IPS-15b (cell line): ENCODE measurements around the gene SORCS1.

ENCODE experiments used
- H3K27me3 ChIP-seq: one replicate; pipeline ENCODE4 v1.6.1; 2013; ENCODE audit warnings: low read length; ENCODE audit not compliant: control insufficient read depth, insufficient read depth
- H3K36me3 ChIP-seq: one replicate; pipeline ENCODE4 v1.6.1; 2013; ENCODE audit warnings: low read length; ENCODE audit not compliant: control insufficient read depth, insufficient read depth
- H3K4me1 ChIP-seq: one replicate; pipeline ENCODE4 v1.6.1; 2013; ENCODE audit warnings: mild to moderate bottlenecking, low read length; ENCODE audit not compliant: control insufficient read depth, insufficient read depth
- H3K4me3 ChIP-seq: one replicate; pipeline ENCODE4 v1.5.1; 2013; ENCODE audit warnings: low read depth, low read length
- H3K9ac ChIP-seq: one replicate; pipeline ENCODE4 v1.6.1; 2013; ENCODE audit warnings: low read depth, mild to moderate bottlenecking, low read length
- H3K9me3 ChIP-seq: one replicate; pipeline ENCODE4 v1.6.1; 2013; ENCODE audit warnings: mild to moderate bottlenecking, low read length; ENCODE audit not compliant: control insufficient read depth, insufficient read depth

The SORCS1 gene

DNA sequence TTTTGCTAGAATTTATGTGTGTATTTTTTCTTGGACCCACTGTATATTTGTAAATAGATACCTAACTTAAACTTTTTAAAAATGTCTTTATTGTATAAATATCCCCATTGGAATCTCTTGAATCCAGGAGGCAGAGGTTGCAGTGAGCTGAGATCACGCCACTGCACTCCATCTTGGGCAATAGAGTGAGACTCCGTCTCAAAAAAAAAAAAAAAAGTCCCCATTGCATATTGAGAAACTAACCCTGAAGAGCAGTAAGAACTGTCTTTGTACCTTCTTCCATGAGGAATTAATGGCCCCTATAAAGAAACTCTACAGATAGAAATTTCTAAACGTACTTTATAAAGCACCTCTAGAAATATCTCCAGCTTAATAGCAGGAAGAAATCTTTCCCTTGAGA, 504.0 kb downstream of the SORCS1 start:
- H3K4me1 ChIP-seq, result no peaks in the 10 kb centered on the region
- H3K9ac ChIP-seq, result no peak overlapping the region
- no peaks in the 10 kb centered on the region for H3K9me3 ChIP-seq
- H3K4me3 ChIP-seq, result no peak overlapping the region
- H3K27me3 ChIP-seq, result no peaks in the 10 kb centered on the region
- H3K36me3 ChIP-seq, result no peaks in the 10 kb centered on the region

DNA sequence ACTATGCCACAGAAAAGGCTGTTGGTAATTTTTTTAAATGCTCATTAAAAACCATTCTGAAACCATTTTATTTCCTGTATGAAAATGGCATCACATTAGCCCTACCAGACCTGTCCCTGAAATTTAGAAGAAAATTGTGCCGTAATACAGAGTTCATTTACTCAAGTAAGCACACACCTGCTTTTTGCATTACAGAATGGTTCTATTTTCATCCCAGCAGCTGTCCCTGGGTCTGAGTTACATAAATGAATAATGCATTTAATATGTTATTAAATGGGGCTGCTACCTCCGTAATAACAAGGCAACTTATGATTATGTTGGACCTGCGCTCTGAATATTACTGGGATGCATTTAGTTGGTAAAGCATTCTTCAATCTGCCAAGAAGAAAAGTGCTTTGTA, 508.9 kb downstream of the SORCS1 start:
- Histone ChIP-seq H3K4me1 (no peaks in the 10 kb centered on the region), H3K36me3 (no peaks in the 10 kb centered on the region), H3K27me3 (no peaks in the 10 kb centered on the region), H3K9me3 (no peaks in the 10 kb centered on the region), H3K4me3 (no peak overlapping the region), H3K9ac (no peak overlapping the region)

DNA sequence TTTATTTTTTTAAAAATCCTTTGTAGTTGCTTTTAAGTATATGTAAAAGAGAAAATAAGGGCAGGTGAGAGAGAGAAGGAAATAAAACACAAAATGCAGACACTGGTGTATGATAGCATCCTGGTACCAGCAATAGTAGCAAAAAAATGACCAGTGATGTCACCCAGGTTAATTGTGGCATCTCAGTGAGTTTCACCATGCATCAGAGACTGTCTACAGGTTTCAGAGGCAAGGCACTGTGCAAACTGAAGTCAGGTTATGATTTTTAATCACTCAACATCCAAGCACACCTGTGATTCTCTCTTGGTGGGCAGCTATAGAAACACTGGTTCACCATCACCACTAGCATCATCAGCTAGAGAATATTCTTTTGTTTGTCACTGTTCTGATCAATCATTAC, 509.3 kb downstream of the SORCS1 start:
- H3K27me3 ChIP-seq, result no peaks in the 10 kb centered on the region
- H3K9ac ChIP-seq, result no peak overlapping the region
- H3K4me1 ChIP-seq, result no peaks in the 10 kb centered on the region
- H3K36me3 ChIP-seq, result no peaks in the 10 kb centered on the region
- no peak overlapping the region for H3K4me3 ChIP-seq
- no peaks in the 10 kb centered on the region for H3K9me3 ChIP-seq

DNA sequence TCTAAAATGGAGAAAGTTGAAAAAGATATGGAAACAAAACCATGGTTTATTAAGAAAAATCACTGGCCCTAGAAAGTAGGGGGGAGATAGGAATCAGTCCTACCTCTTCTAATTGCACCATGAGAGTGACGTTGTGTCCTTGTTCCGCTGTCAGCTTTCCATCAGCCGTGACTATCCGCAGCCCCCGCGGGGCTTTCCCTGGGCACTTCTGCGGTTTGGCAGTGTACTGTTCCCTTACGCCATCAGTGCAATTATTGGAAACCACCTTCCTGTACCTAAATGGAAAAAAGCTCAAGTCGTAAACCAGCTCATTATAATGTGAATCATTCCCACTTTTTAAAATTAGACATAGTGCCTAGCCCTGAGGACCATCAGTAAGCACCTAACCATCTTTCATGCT, 512.2 kb downstream of the SORCS1 start:
- no peaks in the 10 kb centered on the region for H3K9me3 ChIP-seq
- no peak overlapping the region for H3K9ac ChIP-seq
- no peaks in the 10 kb centered on the region for H3K4me1 ChIP-seq
- H3K36me3 ChIP-seq, result no peaks in the 10 kb centered on the region
- H3K27me3 ChIP-seq, result no peaks in the 10 kb centered on the region
- H3K4me3 ChIP-seq, result no peak overlapping the region

DNA sequence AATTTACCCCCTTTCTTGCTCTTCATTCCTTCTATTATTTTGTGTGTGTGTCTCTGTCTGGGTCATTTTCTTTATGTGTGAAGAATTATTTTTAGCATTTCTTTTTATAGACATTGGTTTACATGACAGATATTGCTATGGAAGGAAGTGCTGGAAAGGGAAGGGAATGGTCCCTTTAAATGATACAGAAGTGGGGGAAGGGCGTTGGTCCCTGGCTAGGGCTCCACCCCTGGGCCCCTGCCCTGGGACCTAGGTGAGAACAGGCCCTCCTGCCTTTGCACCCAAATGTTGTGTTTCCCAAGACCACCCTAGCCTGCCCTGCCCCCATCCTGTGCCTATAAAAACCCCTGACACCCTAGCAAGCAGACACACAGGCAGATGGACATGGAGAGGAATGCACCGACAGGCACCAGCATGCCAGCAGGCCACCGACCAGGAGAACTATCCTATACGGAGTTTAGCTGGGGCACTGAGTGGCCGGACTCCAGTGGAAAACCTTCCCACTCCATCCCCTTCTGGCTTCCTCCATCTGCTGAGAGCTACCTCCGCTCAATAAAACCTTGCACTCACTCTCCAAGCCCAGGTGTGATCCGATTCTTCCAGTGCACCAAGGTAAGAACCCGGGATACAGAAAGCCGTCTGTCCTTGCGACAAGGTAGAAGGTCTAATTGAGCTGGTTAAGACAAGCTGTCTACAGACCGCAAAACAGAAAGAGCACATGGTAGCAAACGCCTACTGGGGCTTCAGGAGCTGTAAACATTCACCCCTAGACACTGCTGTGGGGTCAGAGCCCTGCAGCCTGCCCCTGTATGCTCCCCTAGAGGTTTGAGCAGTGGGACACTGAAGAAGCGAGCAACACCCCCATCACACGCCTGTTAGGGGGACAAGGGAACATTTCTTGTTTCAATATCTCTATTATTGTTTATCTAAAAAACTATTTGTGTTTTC, 515.7 kb downstream of the SORCS1 start:
- Histone ChIP-seq H3K4me3 (no peak overlapping the region), H3K27me3 (no peaks in the 10 kb centered on the region), H3K9me3 (no peaks in the 10 kb centered on the region), H3K4me1 (no peaks in the 10 kb centered on the region), H3K9ac (no peak overlapping the region), H3K36me3 (no peaks in the 10 kb centered on the region)

DNA sequence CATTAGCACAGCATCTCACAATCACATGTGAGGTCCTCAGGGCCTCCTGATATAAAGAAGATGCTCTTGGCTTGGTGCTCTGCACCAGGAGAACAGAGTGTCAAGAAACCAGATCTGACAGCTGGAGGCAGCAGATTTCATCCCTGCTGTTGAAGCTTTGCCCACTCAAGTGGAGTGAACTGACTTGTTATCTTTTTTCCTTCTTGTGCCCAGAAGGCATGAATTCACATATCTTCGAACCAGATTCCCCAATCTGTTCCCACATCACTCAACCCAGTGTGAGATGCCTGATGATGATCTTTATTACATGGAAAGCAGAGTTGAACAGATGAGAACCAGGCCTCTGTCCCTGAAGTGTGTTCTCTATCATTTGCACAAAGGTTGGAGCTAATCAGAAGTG, 521.0 kb downstream of the SORCS1 start:
- no peak overlapping the region for H3K9ac ChIP-seq
- no peaks in the 10 kb centered on the region for H3K4me1 ChIP-seq
- no peaks in the 10 kb centered on the region for H3K36me3 ChIP-seq

DNA sequence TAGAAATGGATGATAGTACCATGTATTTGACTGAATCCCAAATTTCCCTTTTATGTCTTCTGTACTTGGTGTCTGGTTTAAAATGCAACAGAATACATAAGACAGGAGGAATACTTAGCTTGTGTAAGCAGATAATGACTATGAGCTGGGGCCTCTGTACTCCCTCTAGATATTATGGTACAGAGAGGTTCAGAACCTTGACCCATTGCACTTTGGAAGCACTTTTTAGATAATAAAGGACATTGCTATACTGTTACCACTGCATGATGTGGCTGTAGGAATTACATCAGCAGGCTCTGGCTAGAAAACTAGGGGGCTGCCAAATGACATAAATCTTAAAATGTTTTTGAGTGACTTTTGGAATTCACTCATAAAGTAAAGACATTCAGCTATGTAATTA, 526.6 kb downstream of the SORCS1 start:
- H3K9ac ChIP-seq, result no peak overlapping the region
- no peak overlapping the region for H3K4me3 ChIP-seq
- H3K4me1 ChIP-seq, result no peaks in the 10 kb centered on the region
- no peaks in the 10 kb centered on the region for H3K27me3 ChIP-seq
- H3K36me3 ChIP-seq, result no peaks in the 10 kb centered on the region
- H3K9me3 ChIP-seq, result no peaks in the 10 kb centered on the region

More for the DNA sequence above, 521.0 kb downstream of the SORCS1 start:
- Histone ChIP-seq H3K9me3 (no peaks in the 10 kb centered on the region), H3K4me3 (no peak overlapping the region), H3K27me3 (no peaks in the 10 kb centered on the region)

DNA sequence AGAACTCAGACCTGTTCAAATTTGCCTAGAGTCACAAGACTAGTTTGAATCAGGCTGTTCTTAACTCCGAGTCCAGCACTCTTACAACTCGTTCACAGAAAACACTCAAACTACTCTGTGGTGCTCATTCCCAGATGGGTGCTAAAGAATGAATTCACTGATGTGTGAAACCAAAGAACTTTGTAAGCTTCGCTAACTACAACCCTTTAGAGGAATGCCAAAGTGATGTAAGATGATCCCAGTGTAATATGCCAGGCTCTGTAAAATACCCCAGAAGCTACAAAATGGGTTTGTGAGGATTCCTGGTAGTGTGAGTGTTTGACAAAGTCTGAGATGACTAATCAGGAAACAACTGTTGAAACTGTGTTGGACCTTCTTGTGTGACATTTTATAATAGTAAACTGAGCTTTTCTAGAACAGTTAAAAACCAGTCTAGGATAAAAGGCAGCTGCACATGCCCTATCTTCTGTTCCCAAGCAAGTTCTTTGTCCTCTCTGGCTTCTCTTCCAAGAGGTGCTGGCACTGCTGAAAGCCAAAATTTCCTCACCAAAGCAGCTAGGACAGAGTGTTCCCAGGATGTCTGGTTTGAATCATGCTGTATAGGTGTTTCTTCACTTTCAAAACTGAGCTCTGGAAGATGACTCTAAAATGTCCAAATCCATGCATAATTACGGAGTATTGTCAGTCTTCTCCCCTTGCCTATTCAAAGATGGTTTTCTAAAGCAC, 527.6 kb downstream of the SORCS1 start:
- no peak overlapping the region for H3K4me3 ChIP-seq
- H3K4me1 ChIP-seq, result no peaks in the 10 kb centered on the region
- no peaks in the 10 kb centered on the region for H3K9me3 ChIP-seq
- H3K9ac ChIP-seq, result no peak overlapping the region
- H3K27me3 ChIP-seq, result no peaks in the 10 kb centered on the region
- H3K36me3 ChIP-seq, result no peaks in the 10 kb centered on the region

DNA sequence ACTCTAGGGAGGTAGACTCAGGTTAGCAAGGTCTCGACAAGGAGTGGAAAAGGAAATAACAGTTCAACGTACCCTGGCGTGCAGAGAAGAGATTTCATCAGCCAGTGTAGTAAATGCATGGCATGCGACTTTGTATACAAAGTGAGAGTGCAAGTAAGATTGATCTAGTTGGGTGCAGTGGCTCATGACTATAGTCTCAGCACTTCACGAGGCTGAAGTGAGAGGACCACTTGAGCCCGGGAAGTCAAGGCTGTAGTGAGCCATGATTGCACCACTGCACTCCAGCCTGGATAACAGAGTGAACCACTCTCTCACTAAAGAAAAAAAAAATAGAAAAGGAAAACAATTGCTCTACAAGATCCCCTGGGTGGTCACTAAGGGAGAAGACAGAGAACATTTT, 528.6 kb downstream of the SORCS1 start:
- Histone ChIP-seq H3K9ac (no peak overlapping the region), H3K9me3 (no peaks in the 10 kb centered on the region)

DNA sequence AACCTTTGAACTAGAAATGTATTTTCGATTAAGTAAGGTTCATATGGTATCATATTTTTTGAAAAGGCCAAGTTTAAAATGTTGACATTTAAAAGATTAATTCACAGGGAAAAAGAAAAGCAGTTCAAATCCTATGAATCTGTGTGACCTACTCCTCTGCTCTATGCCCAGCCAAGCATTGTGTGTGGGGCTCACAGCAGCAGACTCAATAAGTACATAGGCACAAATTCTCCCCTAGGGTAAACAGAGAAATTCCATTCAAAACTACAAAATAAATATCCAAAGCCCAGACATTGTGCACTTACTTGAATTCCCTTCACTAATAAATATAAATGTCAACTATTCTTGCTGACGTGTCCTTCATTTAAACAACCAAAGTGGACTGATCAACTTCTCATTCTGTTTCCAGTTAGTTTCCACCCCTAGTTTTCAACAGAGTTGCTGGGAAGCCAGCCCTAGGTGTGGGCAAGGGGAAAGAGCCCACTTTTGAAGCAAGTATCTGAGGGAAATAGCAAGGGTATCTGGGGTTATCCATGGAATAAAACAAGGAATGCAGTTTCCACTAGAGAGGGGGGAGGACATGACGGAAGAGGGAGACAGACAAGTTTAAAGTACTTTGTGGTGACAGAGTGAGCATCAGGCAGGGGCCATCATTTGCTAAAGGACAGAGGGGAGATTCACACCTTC, 533.3 kb downstream of the SORCS1 start:
- H3K27me3 ChIP-seq, result no peaks in the 10 kb centered on the region
- no peaks in the 10 kb centered on the region for H3K4me1 ChIP-seq
- no peaks in the 10 kb centered on the region for H3K36me3 ChIP-seq
- no peaks in the 10 kb centered on the region for H3K9me3 ChIP-seq
- H3K9ac ChIP-seq, result no peak overlapping the region
- no peak overlapping the region for H3K4me3 ChIP-seq

More for the DNA sequence above, 528.6 kb downstream of the SORCS1 start:
- Histone ChIP-seq H3K4me3 (no peak overlapping the region), H3K27me3 (no peaks in the 10 kb centered on the region), H3K36me3 (no peaks in the 10 kb centered on the region), H3K4me1 (no peaks in the 10 kb centered on the region)

DNA sequence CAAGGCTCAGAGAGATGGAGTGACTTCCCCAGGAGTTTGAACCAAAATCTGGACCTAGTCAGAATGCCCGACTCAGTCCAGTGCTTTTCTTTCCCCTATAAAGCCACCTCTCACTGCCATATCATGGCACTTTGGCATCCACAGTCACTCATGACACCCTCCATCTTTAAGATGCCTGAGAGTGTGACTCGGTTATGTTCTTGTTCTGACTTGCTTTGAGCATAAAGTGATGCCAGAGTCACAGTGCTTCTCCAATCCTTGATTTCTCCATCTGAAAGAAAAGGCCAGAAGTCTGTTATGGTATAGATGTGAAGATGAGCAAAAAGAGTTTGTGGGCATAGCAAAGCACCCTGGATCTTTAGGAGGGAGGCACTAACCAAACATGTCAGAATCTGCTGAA, 538.1 kb downstream of the SORCS1 start:
- H3K9me3 ChIP-seq, result no peaks in the 10 kb centered on the region
- no peaks in the 10 kb centered on the region for H3K36me3 ChIP-seq
- H3K4me1 ChIP-seq, result no peaks in the 10 kb centered on the region
- no peak overlapping the region for H3K4me3 ChIP-seq
- H3K27me3 ChIP-seq, result peaks cover 3% of the 10 kb centered on the region
- no peak overlapping the region for H3K9ac ChIP-seq
